Neural cell (in vitro differentiated cells): ENCODE results near the gene SRGAP3. TPM values are rescaled to one million over a fixed set of nuclear protein-coding genes. Genes with fewer than 3 reads are reported as not detected.

ENCODE experiments used
- H2AFZ ChIP-seq: fragments of 200-600, 300-800 bp; sonication (generic), shearing (Covaris generic); 2 replicates; pipeline ENCODE4 v1.6.0; 2014; ENCODE audit warnings: low read depth, mild to moderate bottlenecking, antibody characterized with exemption, low read length, moderate library complexity
- H3F3A ChIP-seq: fragments of 200-600 bp; shearing (Covaris generic); 2 replicates; pipeline ENCODE4 v1.6.1; 2016; ENCODE audit warnings: mild to moderate bottlenecking, moderate library complexity, mixed read lengths, antibody characterized with exemption, low read length; ENCODE audit not compliant: insufficient read depth, poor library complexity, severe bottlenecking
- H3K27ac ChIP-seq: fragments of 200-600, 300-800 bp; sonication (generic), shearing (Covaris generic); 2 replicates; pipeline ENCODE4 v1.5.1; 2014; ENCODE audit warnings: mild to moderate bottlenecking, low read length, moderate library complexity
- H3K27me3 ChIP-seq: fragments of 300-800, 200-600 bp; sonication (generic), shearing (Covaris generic); 2 replicates; pipeline ENCODE4 v1.6.0; 2014; ENCODE audit warnings: mild to moderate bottlenecking, low read depth, low read length, moderate library complexity; ENCODE audit not compliant: insufficient read depth
- H3K36me3 ChIP-seq: fragments of 300-800, 200-600 bp; sonication (generic), shearing (Covaris generic); 2 replicates; pipeline ENCODE4 v1.5.1; 2014; ENCODE audit warnings: mild to moderate bottlenecking, antibody characterized with exemption, low read length, moderate library complexity; ENCODE audit not compliant: insufficient read depth
- H3K4me2 ChIP-seq: fragments of 300-800, 200-600 bp; sonication (generic), shearing (Covaris generic); 2 replicates; pipeline ENCODE4 v1.6.0; 2014; ENCODE audit warnings: mild to moderate bottlenecking, low read length
- H3K4me3 ChIP-seq: fragments of 300-800, 200-600 bp; sonication (generic), shearing (Covaris generic); 2 replicates; pipeline ENCODE4 v1.5.1; 2014; ENCODE audit warnings: mild to moderate bottlenecking, low read length, moderate library complexity
- H3K79me2 ChIP-seq: fragments of 200-600 bp; shearing (Covaris generic); replicated peaks from 2 replicates; pipeline ENCODE4 v1.6.0; 2014; ENCODE audit warnings: mild to moderate bottlenecking, low read length, moderate library complexity; ENCODE audit not compliant: insufficient read depth
- H3K9ac ChIP-seq: fragments of 300-800, 200-600 bp; sonication (generic), shearing (Covaris generic); 2 replicates; pipeline ENCODE4 v1.6.1; 2016; ENCODE audit warnings: mild to moderate bottlenecking, low read length, mixed read lengths
- H3K9me2 ChIP-seq: fragments of 200-600 bp; shearing (Covaris generic); 2 replicates; pipeline ENCODE4 v1.6.1; 2016; ENCODE audit warnings: mild to moderate bottlenecking, low read length, mixed read lengths; ENCODE audit not compliant: insufficient read depth
- H3K9me3 ChIP-seq: fragments of 200-600, 300-800 bp; sonication (generic), shearing (Covaris generic); 2 replicates; pipeline ENCODE4 v1.6.1; 2016; ENCODE audit warnings: mild to moderate bottlenecking, mixed run types, low read length, moderate library complexity, mixed read lengths
- H4K20me1 ChIP-seq: fragments of 200-600 bp; shearing (Covaris generic); 2 replicates; pipeline ENCODE4 v1.6.1; 2016; ENCODE audit warnings: mild to moderate bottlenecking, mixed run types; ENCODE audit not compliant: insufficient read depth
- CTCF ChIP-seq: fragments of 450-650 bp; IDR thresholded peaks from 2 replicates; pipeline ENCODE4 v1.5.1; 2014; ENCODE audit warnings: antibody characterized with exemption, mild to moderate bottlenecking, moderate library complexity; ENCODE audit not compliant: poor library complexity, severe bottlenecking
- EP300 ChIP-seq: fragments of 450-650 bp; conservative IDR thresholded peaks from 2 replicates; pipeline ENCODE4 v1.6.1; 2014; ENCODE audit warnings: antibody characterized with exemption, mild to moderate bottlenecking, moderate library complexity; ENCODE audit not compliant: poor library complexity, severe bottlenecking
- EZH2 ChIP-seq: fragments of 200-600, 300-800 bp; shearing (Covaris generic), sonication (generic); IDR thresholded peaks from 2 replicates; pipeline ENCODE4 v1.6.1; 2014; ENCODE audit warnings: antibody characterized with exemption, low read length, borderline replicate concordance, mild to moderate bottlenecking; ENCODE audit not compliant: insufficient read depth, poor library complexity, severe bottlenecking
- MXI1 ChIP-seq: fragments of 450-650 bp; conservative IDR thresholded peaks from 2 replicates; pipeline ENCODE4 v1.6.1; 2014; ENCODE audit warnings: antibody characterized with exemption, mild to moderate bottlenecking; ENCODE audit not compliant: poor library complexity, severe bottlenecking
- POLR2AphosphoS5 ChIP-seq: IDR thresholded peaks from 2 replicates; pipeline ENCODE4 v1.6.1; 2012
- RAD21 ChIP-seq: fragments of 450-650 bp; conservative IDR thresholded peaks from 2 replicates; pipeline ENCODE4 v1.6.1; 2014; ENCODE audit warnings: antibody characterized with exemption, mild to moderate bottlenecking, moderate library complexity
- REST ChIP-seq: IDR thresholded peaks from 2 replicates; pipeline ENCODE4 v1.6.1; 2012; ENCODE audit warnings: borderline replicate concordance
- SMC3 ChIP-seq: fragments of 450-650 bp; conservative IDR thresholded peaks from 2 replicates; pipeline ENCODE4 v1.6.1; 2014; ENCODE audit warnings: antibody characterized with exemption, mild to moderate bottlenecking, moderate library complexity; ENCODE audit not compliant: poor library complexity
- TAF1 ChIP-seq: IDR thresholded peaks from 2 replicates; pipeline ENCODE4 v1.6.1; 2012; ENCODE audit warnings: low read depth
- polyA plus RNA-seq: library from polyadenylated mRNA; depleted of rRNA; stranded (reverse); fragments of >200 nt; gene quantifications from 2 replicates; pipeline ENCODE4 v1.2.3, GENCODE V29; 2014

SRGAP3 gene
- polyA plus RNA-seq, 1 donor from 2014 or later = 31.5 TPM

DNA sequence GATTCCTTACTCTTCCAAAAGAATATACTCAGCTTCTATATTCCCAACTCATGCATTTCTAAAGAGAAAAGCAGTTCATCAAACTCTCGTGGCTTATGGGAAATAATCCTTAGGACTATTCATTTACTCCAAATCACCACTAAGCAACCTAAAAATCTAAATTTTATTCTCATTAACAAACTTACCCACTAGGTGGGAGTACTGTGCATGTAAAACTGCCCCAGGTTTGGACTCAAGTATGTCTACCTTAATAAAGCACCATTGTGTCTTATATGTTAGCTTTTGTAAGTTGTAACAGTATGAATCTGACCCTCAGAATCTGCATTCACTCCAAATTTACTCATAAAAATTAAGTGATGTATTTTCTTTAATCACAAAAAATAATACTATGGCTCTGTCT, 311.4 kb downstream of the SRGAP3 start:
- TF ChIP-seq MXI1 (no peak), TAF1 (no peak), REST (no peak), POLR2AphosphoS5 (no peak), SMC3 (no peak), CTCF (no peak), EZH2 (no peak), EP300 (no peak), RAD21 (no peak)
- Histone ChIP-seq H3K79me2 (no peaks in the 10 kb centered on the region), H3K9me3 (no peaks in the 10 kb centered on the region), H3K36me3 (no peaks in the 10 kb centered on the region), H2AFZ (no peak overlapping the region), H3F3A (no peaks in the 10 kb centered on the region), H3K9ac (no peak overlapping the region), H4K20me1 (no peaks in the 10 kb centered on the region), H3K27me3 (no peaks in the 10 kb centered on the region), H3K4me3 (no peak overlapping the region), H3K4me2 (no peak overlapping the region), H3K27ac (no peak overlapping the region), H3K9me2 (no peaks in the 10 kb centered on the region)

DNA sequence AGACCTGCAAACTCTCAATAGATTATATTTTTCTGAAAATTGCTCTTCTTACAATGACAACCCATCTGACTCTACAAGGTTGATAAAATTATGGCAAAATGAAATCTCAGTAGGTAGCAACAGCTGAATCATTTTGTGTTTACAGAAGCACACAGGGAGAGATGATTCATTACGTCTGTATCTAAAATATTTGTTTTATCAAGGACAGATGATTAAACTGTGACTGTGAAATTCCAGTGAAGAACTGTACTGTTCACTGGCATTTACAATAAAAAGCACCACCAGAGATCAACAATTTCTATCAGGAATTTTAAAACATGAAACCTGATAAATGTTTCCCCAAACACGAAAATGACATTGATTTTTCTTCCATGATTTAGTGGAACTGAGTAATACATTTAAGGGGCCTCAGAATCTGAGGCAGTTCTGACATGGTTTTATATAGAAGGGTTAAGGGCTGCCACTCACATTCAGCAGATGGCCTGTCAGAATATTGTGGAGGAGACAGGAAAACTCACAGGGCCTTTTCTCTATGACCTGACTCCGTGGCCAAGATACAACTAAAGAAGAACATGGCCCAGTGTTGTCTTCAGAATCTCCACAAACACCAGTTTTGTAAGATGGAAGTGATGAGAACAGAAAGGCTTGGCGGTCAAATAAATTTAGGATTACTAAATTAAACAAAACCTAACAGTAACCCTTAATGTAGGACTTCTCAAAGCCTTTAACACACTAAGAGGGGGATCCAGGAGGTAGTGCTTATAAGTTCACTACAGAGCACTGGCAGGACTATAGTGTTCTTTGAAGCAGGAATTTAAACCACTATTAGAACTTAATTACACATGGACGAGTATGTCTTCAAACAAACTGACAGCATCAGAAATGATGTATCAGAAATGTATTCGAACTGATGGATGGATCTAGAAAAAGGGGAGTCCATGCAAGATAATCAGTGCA, 312.1 kb downstream of the SRGAP3 start:
- no peak overlapping the region for H2AFZ ChIP-seq
- no peak overlapping the region for H3K9ac ChIP-seq
- TF ChIP-seq EP300 (no peak), SMC3 (no peak), EZH2 (no peak), MXI1 (no peak), TAF1 (no peak), REST (no peak), RAD21 (no peak), POLR2AphosphoS5 (no peak)
- H3K27me3 ChIP-seq = no peaks in the 10 kb centered on the region
- no peaks in the 10 kb centered on the region for H3K9me3 ChIP-seq
- H3F3A ChIP-seq = no peaks in the 10 kb centered on the region
- no peak overlapping the region for H3K4me2 ChIP-seq
- H3K79me2 ChIP-seq = no peaks in the 10 kb centered on the region
- no peak overlapping the region for H3K4me3 ChIP-seq
- no peaks in the 10 kb centered on the region for H3K9me2 ChIP-seq
- H4K20me1 ChIP-seq = no peaks in the 10 kb centered on the region
- H3K36me3 ChIP-seq = no peaks in the 10 kb centered on the region
- no peak overlapping the region for H3K27ac ChIP-seq
